HG03103 (cell line): ENCODE data around the gene UNC45B.
"Not testable (repeated sequence)": the region's sequence is repeated elsewhere in the genome, so short reads cannot be mapped to it uniquely, and the experiment has no call there.

ENCODE experiments used
- ATAC-seq: cut with Tn5 transposase; IDR thresholded peaks from one replicate; pipeline ENCODE4 v1.9.1; 2021; ENCODE audit warnings: low read depth; ENCODE audit not compliant: unreplicated experiment

UNC45B gene

DNA sequence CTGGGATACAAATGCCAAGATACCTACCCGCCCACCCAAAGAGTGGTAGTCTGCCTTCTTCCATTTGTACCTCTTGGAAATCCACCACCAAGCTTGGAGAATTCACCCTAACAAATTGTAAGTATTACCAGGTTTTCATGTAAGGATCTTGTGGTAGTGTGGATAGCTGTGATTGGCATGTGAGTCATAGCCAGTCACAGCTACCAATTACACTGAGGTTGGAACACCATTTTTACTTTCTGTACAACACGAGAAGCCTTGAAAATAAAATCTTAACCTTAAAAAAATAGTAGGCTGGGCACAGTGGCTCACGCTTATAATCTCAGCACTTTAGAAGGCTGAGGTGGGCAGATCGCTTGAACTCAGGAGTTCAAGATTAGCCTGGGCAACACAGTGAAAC is 65.1 kb downstream of the UNC45B start:
- no peak for ATAC-seq

DNA sequence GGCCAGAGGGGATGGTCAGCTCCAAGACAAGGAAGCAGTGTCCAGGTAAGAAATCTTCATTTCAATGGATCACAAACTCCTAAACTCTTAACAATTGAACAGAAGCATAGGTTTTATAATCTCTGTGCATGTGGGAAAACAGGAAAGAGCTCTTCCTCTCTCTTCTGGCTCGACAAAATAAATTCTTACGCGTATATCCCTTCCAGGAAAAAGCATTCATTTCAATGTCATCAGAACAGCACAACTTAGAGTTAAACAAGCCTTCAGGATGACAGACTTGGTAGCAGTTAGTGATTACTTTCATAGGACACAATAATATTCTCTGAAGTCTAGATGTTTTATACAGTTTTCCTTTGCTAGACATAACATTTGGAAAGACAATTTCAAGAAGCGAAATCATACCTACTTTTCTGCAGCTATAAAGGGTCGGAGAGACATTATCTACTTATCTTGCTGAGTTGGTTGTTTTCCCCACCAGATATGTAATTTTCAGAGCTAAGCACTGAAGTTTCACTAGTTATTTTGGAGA is 65.9 kb downstream of the UNC45B start:
- no peak for ATAC-seq

DNA sequence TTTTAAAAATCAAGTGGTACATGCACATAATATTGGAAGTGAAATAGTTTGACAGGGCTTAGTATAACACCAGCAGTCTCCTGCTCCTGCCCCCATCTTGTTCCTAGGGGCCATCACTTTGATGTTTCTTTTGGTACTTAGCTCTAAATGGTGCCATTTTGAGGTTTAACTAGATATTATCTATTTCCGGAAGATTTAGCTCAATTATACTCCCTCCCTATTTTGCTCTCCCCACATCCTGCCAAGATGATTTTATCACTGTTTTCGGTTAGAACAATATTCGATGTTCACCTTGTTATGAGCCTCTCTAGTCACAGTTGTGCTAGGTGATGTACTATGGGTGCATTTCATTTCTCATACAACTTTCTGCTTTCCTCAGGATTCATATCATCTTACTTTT is 66.6 kb downstream of the UNC45B start:
- ATAC-seq = no peak

DNA sequence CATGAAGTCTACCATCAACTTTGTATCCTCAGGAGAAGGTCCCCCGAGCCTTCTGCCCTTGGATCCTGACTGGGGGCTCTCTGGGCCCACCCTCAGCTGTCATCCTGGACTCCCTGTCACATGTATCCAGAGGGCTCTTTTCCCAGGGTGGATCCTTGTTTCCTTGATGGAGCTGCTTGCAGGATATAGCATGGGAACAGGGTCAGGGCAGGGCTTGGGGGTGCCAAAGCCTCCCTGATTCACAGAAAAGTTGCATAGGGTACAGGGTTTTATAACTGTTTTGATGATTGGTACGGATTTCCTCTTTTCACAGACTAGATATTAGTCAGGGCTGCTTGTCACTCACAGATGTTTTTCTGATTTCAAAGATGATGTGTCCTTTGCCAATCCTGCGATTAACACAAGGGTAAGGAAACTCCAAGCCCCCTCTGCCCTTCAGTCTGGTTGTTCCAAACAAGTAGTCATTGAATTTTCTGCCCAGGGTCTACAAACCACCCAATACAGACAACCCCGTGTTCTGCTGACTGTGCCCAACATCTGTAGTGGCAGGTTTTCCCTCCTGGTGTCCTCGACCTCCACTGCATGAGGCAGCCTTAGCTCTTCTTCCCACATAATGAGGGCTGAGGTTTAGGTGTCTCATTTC is 67.1 kb downstream of the UNC45B start:
- ATAC-seq = no peak

DNA sequence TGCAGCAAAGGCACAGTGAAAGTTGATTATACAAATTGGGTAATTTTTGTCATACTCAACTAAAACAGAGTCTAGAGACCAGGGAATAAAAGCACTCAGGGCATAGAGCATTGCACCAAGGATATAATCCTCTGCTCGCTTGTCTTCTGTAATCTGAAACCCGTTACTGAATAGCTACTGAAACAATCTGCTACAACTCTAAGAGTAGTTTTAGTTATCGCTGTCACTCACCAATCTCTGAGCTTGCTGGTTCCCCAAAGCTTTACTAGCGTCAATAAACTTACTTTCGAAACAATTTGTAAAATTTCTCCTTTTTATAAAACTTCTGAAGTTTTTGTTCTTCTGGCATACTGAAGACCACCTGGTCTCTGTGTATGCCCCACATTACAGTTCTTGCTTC is 69.5 kb downstream of the UNC45B start:
- no peak for ATAC-seq

DNA sequence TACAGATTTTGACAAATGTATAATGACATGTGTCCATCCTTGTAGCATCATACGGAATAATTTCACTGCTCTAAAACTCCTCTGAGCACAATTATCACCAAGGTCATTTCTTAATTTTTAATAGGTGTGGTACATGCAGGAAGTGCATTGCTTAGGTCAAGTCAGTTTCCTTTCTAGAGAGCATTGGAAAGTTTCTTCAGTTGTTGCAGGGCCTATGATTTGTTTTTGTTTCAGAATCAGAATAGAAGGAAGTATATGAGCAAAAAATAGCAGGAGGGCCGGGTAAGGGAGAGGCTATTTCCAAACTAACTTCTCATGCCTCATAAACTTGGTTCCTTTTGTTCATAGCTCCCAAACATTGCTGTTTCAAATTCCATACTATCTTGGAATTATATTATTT is 71.3 kb downstream of the UNC45B start:
- ATAC-seq = no peak

DNA sequence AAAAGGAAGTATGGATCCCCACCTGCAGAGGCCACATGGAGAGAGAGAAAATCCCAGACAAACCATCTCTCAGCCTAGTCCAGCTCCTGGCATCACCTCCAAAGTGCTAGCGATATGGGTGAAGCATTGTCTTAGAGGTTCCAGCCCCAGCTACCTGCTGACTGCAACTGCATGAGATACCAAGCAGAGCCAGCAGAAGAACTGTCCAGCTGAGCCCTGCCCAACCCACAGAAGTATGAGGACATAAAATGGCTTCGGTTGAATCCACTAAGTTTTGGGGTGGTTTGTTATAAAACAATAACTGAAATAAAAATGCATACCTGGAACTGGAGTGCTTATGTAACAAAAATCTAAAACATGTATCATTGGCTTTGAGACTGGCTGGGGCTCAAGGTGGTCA is 74.8 kb downstream of the UNC45B start:
- ATAC-seq = no peak

DNA sequence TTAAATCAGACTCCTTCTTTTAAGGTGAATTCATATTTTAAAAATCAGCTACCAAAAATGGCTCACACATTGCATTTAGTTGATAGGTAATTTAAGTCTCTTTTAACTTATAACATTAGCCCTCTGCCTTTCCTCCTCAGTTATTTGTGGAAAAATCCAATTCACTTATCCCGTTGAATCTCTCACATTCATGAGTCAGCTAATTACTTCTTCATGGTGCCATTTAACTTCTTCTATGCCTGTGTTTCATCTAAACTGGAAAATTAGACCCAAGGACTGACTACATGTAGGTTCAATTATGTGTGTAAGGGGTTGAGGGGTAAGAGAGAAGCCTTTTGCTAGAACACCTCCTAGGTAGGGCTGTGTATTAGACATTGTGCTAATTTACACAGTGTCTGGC is 76.8 kb downstream of the UNC45B start:
- ATAC-seq = no peak

DNA sequence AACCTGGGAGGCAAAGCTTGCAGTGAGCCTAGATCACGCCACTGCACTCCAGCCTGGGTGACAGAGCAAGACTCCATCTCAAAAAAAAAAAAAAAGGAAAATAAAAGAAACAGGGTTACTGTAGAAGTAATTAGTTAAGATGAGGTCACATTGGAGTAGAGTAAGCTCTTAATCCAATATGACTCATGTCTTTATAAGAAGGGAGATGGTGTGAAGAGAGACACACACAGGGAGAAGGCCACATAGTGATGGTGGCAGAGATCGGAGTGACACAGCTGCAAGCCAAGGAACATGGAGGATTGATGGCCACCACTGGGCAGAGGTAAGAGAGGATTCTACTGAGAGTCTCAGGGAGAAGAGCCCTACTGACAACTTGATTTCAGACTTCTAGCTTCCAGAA is 79.9 kb downstream of the UNC45B start:
- no peak for ATAC-seq

DNA sequence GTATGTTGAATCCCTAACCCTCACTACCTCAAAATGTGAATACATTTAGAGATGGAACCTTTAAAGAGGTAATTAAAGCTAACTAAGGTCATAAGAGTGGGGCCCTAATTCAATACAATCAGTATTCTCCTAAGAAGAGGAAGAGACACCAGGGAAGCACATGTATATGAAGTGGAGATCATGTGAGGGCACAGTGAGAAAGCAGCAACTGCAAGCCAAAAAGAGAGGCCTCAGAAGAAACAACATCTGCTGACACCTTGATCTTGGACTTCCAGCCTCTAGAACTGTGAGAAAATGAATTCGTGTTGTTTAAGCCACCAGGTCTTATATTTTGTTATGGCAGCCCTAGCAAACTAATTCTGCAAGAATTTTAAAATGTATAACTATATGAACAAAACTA is 82.0 kb downstream of the UNC45B start:
- ATAC-seq = no peak

DNA sequence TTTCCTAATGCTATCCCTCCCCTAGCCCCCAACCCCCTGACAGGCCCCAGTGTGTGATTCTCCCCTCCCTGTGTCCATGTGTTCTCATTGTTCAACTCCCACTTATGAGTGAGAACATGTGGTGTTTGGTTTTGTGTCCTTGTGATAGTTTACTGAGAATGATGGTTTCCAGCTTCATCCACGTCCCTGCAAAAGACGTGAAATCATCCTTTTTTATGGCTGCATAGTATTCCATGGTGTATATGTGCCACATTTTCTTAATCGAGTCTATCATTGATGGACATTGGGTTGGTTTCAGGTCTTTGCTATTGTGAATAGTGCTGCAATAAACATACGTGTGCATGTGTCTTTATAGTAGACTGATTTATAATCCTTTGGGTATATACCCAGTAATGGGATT is 86.7 kb downstream of the UNC45B start:
- ATAC-seq = not testable (repeated sequence)

DNA sequence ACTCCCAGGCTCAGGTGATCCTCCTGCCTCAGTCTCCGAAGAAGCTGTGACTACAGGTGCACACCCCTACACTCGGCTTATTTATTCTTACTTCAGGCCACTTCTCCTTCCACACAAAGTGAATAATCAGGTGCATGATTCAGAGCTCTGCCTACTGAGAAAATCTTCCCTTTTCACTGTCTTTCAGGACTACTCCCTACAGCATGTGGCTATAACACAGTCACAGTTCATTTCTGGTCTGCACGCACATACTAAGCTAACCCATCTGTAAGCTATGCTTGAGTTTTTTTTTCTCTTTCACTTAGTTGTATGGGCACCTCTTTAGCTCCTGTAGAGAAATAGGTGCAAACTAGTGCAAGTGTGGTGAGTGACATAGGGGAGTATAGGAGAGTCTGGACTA is 87.7 kb downstream of the UNC45B start:
- no peak for ATAC-seq

DNA sequence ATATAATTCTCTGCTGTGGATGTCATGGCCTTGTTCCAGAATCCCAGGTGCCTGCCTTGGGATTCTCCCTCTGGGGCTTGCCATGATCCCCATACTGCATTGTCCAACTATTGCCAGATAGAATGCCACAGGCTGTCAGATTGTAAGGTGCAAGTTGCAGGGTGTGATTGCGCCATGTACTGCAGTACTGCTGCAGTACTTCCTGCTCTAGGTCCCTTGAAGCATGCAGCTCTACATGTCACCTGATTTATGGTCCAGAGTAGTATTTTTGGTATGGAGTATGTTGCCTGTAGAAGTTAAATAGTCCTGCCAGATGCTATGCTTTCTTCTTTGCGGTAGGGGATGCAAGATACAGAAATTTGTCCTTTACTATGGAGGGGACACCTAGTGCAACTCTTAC is 88.3 kb downstream of the UNC45B start:
- ATAC-seq = no peak

DNA sequence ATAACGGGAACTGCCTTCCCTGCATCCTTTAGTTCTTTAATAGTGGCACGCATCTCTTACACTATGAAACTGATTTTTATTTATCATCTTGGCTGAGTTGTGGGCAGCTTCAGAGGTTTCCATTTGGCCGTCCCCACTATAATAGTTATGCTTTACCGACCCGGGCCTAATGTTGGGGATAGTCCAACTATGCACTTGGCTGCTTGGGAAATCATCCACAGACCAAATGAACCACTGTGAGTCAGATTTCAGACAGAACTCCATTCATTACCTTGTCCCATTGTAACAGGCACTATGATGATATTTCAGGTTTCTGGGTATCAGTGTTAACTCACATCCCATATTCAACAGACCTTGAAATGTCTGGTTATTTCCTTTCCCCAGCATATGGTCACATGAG is 89.2 kb downstream of the UNC45B start:
- no peak for ATAC-seq

DNA sequence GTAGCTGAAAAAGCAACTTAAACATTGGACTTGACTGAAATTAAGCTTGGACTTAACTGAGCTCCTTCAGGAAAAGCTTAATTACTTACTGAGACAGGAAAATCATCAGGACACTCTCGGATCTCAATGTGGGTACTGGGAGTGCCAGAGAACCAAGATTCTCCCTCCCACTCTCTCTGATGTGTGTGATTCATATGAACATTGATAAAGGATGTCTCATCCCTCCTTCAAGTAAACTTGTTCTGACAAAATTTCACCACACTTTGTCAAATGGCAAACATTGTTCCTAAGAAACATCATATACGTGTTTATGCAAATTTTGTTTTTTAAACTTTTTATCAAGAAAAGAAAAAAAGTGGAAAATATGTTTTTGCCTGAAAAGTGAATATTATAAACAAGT is 91.2 kb downstream of the UNC45B start:
- no peak for ATAC-seq
